ENCODE data around the gene ENPP4.

DNA sequence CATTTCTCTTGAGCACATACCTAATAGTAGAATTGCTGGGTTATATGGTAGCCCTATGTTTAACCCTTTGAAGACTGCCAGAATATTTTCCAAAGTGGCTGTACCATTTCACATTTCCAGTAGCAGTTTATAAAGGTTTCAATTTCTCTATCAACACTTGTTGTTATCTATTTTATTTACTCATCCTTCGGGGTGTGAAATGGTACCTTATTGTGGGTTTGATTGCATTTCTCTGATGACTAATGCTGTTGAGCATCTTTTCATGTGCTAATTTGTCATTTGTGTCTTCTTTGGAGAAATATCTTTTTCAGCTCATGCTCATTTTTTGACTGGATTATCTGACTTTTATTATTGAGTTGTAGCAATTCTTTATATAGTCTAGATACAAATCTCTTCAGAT lies 5.4 kb downstream of the ENPP4 start:
- TF ChIP-seq CTCF (IDR thresholded peaks at IDR 0.05; ENCODE audit: low read depth, low read length) = no peak
- TF ChIP-seq EZH2phosphoT487 (IDR thresholded peaks at IDR 0.05; ENCODE audit: low read depth) = no peak

All from OCI-LY3 (cell line).